CD4-positive, alpha-beta T cell (primary cell): ENCODE data around the gene KANSL1. TPM values are rescaled to one million over a fixed set of nuclear protein-coding genes. Genes with fewer than 3 reads are reported as not detected.
"Not testable (repeated sequence)": the region's sequence is repeated elsewhere in the genome, so short reads cannot be mapped to it uniquely, and the experiment has no call there.

Source experiments
- ATAC-seq: fragments of 200-7000 bp; cut with Tn5 transposase; one replicate; pipeline ENCODE4 v1.10.0; 2022; ENCODE audit warnings: mild to moderate bottlenecking; ENCODE audit not compliant: poor library complexity
- CTCF ChIA-PET: fragments of 350-600 bp; sonication (Branson Sonifier 250); formaldehyde crosslinking; loops from one replicate; lab custom pipeline; 2021; ENCODE audit warnings: antibody characterized with exemption, inconsistent platforms; lab: Charles Lee
- POLR2A ChIA-PET: fragments of 350-600 bp; sonication (Branson Sonifier 250); formaldehyde crosslinking; loops from one replicate; lab custom pipeline; 2021; ENCODE audit warnings: antibody characterized with exemption, inconsistent platforms; lab: Charles Lee
- DNase-seq, 14 experiments: peaks; one replicate each; pipeline ENCODE4 v3.0.0-alpha.2; 2013 to 2020; ENCODE audit warnings: mixed read lengths in 2 of 14
- H3K27ac ChIP-seq, 2 donors: one replicate each; pipeline versions ENCODE4 v1.5.1 to v1.7.0; 2013; ENCODE audit warnings: low read length in 2 of 2, low read depth in 1 of 2, mild to moderate bottlenecking in 1 of 2
- H3K27me3 ChIP-seq, 2 experiments: 1 replicate in 1 of 2; 2 replicates in 1 of 2; pipeline versions ENCODE4 v1.6.1 to v1.7.0; 2013; ENCODE audit warnings: low read length in 2 of 2, control low read depth in 1 of 2, mild to moderate bottlenecking in 1 of 2, moderate library complexity in 1 of 2; ENCODE audit not compliant: insufficient read depth in 2 of 2, control insufficient read depth in 1 of 2
- H3K36me3 ChIP-seq: one replicate; pipeline ENCODE4 v1.6.1; 2013; ENCODE audit warnings: low read length, control low read depth; ENCODE audit not compliant: insufficient read depth
- H3K4me1 ChIP-seq: one replicate; pipeline ENCODE4 v1.6.1; 2013; ENCODE audit warnings: low read length, control low read depth; ENCODE audit not compliant: insufficient read depth
- H3K4me3 ChIP-seq: one replicate; pipeline ENCODE4 v1.5.1; 2013; ENCODE audit warnings: mild to moderate bottlenecking, low read length, moderate library complexity
- H3K9me3 ChIP-seq, 2 experiments: 1 replicate in 1 of 2; 2 replicates in 1 of 2; pipeline versions ENCODE4 v1.6.1 to v1.7.0; 2013; ENCODE audit warnings: low read length in 2 of 2, mild to moderate bottlenecking in 2 of 2, control low read depth in 1 of 2, moderate library complexity in 1 of 2; ENCODE audit not compliant: control insufficient read depth in 1 of 2, insufficient read depth in 1 of 2
- H3K27ac Mint-ChIP-seq: one replicate; pipeline ENCODE4 v1.8.0; 2020; ENCODE audit warnings: mixed read lengths
- H3K27me3 Mint-ChIP-seq: one replicate; pipeline ENCODE4 v1.8.0; 2021; ENCODE audit warnings: mixed read lengths
- H3K36me3 Mint-ChIP-seq: one replicate; pipeline ENCODE4 v1.8.0; 2021; ENCODE audit warnings: low read depth, mixed read lengths
- H3K4me1 Mint-ChIP-seq: one replicate; pipeline ENCODE4 v1.8.0; 2021; ENCODE audit warnings: low read depth, mixed read lengths
- H3K4me3 Mint-ChIP-seq: one replicate; pipeline ENCODE4 v1.8.0; 2020; ENCODE audit warnings: mild to moderate bottlenecking, mixed read lengths
- H3K9me3 Mint-ChIP-seq: one replicate; pipeline ENCODE4 v1.8.0; 2020; ENCODE audit warnings: mixed read lengths
- intact Hi-C, 2 experiments: fragments of 100-400 bp; cut with DNase I in 1 of 2; cut with micrococcal nuclease in 1 of 2; formaldehyde crosslinking; loops; one replicate each; pipeline versions ENCODE4 v1.15.1 to v1.9.0; 2023 to 2025; cut with DNase I, micrococcal nuclease
- total RNA-seq, 174 experiments: library from RNA in 2 of 174; stranded (reverse) in 2 of 174; gene quantifications; one replicate each; pipeline ENCODE4 v1.2.3 and lab custom pipeline; 2021 to 2026
- TF ChIP-seq, protein P1 (sequence below): fragments of 200-600 bp; IDR thresholded peaks from one replicate; pipeline ENCODE4 v1.8.0; 2022; ENCODE audit warnings: antibody characterized with exemption, mild to moderate bottlenecking

Gene KANSL1
- total RNA-seq, 2 experiments from 2014 or later: 122 to 125 TPM

DNA sequence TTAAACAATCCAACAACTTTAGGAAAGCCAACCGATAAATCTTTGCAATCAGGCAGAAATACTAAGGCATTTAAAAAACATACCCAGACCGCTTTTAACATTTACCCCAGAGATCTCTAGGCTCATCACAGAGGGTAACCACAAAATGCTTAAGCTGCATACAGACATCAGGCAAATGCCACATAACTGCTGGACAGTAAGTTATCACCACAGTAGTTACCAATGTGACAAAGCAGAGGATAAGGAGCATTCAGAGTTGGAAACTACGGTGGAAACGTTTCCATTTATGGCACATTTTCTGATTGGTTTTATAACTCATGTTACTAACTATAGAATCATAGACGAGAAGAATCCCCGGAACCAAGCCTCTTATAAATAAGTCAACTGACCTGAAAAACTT, 77.5 kb downstream of the KANSL1 start:
- Mint-ChIP-seq H3K27me3 (no peaks in the 10 kb centered on the region), H3K36me3 (peaks cover 10% of the 10 kb centered on the region), H3K27ac (peak overlapping the region; percentile 11), H3K9me3 (no peaks in the 10 kb centered on the region), H3K4me1 (peaks cover 88% of the 10 kb centered on the region), H3K4me3 (no peak overlapping the region)
- ChIA-PET POLR2A (interaction anchor here (1.8 to 2.3 kb wide), 2 partner anchors 29 to 77 kb away, joined by 4 to 7 read pairs; partner anchors contain the start of gene KANSL1), CTCF (interaction anchor here (1.6 to 5.1 kb wide), 2 partner anchors 18 to 78 kb away, joined by 4 to 20 read pairs; partner anchors contain the start of gene KANSL1)
- no peaks in the 10 kb centered on the region for H3K9me3 ChIP-seq
- H3K4me1 ChIP-seq: peaks cover 18% of the 10 kb centered on the region
- H3K4me3 ChIP-seq: no peak overlapping the region
- H3K36me3 ChIP-seq: no peaks in the 10 kb centered on the region
- DNase-seq (no peak), ATAC-seq (no peak)
- intact Hi-C loops: loop anchor here in 1 of 2 experiments (5.0 kb wide), 1 partner anchor 37 kb away; no protein-coding TSS in a partner anchor
- no peak overlapping the region for H3K27ac ChIP-seq
- no peaks in the 10 kb centered on the region for H3K27me3 ChIP-seq
- TF ChIP-seq, protein P1, sequence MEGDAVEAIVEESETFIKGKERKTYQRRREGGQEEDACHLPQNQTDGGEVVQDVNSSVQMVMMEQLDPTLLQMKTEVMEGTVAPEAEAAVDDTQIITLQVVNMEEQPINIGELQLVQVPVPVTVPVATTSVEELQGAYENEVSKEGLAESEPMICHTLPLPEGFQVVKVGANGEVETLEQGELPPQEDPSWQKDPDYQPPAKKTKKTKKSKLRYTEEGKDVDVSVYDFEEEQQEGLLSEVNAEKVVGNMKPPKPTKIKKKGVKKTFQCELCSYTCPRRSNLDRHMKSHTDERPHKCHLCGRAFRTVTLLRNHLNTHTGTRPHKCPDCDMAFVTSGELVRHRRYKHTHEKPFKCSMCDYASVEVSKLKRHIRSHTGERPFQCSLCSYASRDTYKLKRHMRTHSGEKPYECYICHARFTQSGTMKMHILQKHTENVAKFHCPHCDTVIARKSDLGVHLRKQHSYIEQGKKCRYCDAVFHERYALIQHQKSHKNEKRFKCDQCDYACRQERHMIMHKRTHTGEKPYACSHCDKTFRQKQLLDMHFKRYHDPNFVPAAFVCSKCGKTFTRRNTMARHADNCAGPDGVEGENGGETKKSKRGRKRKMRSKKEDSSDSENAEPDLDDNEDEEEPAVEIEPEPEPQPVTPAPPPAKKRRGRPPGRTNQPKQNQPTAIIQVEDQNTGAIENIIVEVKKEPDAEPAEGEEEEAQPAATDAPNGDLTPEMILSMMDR: no peak

DNA sequence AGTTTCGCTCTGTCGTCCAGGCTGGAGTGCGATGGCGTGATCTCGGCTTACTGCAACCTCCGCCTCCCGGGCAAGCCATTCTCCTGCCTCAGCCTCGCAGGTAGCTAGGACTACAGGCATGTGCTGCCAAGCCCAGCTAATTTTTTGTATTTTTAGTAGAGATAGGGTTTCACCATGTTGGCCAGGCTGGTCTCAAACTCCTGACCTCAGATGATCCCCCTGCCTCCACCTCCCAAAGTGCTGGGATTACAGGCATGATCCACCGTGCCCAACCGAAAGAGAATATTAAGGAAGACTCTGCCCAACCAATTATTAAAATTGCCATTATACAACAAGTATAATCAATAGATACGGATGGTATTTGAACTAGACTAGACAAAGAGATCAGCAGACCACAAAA, 82.0 kb downstream of the KANSL1 start:
- ATAC-seq, H3K36me3 ChIP-seq, H3K9me3 ChIP-seq, H3K4me3 Mint-ChIP-seq, H3K9me3 Mint-ChIP-seq, H3K4me3 ChIP-seq, intact Hi-C loops, H3K36me3 Mint-ChIP-seq, CTCF ChIA-PET, H3K27ac ChIP-seq, H3K27me3 ChIP-seq, H3K27me3 Mint-ChIP-seq, POLR2A ChIA-PET, DNase-seq: not testable (repeated sequence)
- H3K4me1 ChIP-seq: peaks cover 23% of the 10 kb centered on the region
- peaks cover 92% of the 10 kb centered on the region for H3K4me1 Mint-ChIP-seq
- peak overlapping the region; percentile 57 for H3K27ac Mint-ChIP-seq

- ChIA-PET CTCF (interaction anchor here (0.5 to 1.6 kb wide), 2 partner anchors 9 to 83 kb away, joined by 6 read pairs; partner anchors contain the start of gene KANSL1), POLR2A (no interaction called here)
- H3K27me3 Mint-ChIP-seq: no peaks in the 10 kb centered on the region
- no peaks in the 10 kb centered on the region for H3K27me3 ChIP-seq
- no peaks in the 10 kb centered on the region for H3K9me3 ChIP-seq
- no peak for ATAC-seq
- no peak overlapping the region for H3K27ac ChIP-seq
- no peak for DNase-seq
- H3K36me3 Mint-ChIP-seq: peaks cover 4% of the 10 kb centered on the region
- H3K4me3 ChIP-seq: no peak overlapping the region
- H3K4me1 Mint-ChIP-seq: peaks cover 88% of the 10 kb centered on the region
- TF ChIP-seq, protein P1: no peak
- H3K4me1 ChIP-seq: peaks cover 26% of the 10 kb centered on the region
- H3K36me3 ChIP-seq: no peaks in the 10 kb centered on the region
- intact Hi-C loops: no loop called here
- no peaks in the 10 kb centered on the region for H3K9me3 Mint-ChIP-seq
- H3K4me3 Mint-ChIP-seq: no peak overlapping the region
- H3K27ac Mint-ChIP-seq: peak overlapping the region; percentile 57
Observed at GRCh38 chr17:46110219-46110618, 83.0 kb downstream of the KANSL1 start.
